H1 (cell line): ENCODE data around the gene MSH5. TPM values are rescaled to one million over a fixed set of nuclear protein-coding genes. Genes with fewer than 3 reads are reported as not detected.

ENCODE experiments used
- ATF3 ChIP-seq: IDR thresholded peaks from 2 replicates; pipeline ENCODE4 v1.6.1; 2011; ENCODE audit warnings: low read depth, mild to moderate bottlenecking, low read length; ENCODE audit not compliant: insufficient read depth
- polyA plus RNA-seq, 7 experiments: library from polyadenylated mRNA; depleted of rRNA in 3 of 7; stranded (reverse) in 5 of 7; unstranded in 2 of 7; fragments of >200 nt in 5 of 7; fragments of 200-250 nt in 2 of 7; gene quantifications; 1 replicate in 5 of 7; 2 replicates in 1 of 7; 4 replicates in 1 of 7; pipeline versions ENCODE4 v1.2.1 to v1.2.3, GENCODE V29; 2011 to 2013; ENCODE audit warnings: missing spikeins in 2 of 7, mixed read lengths in 2 of 7
- total RNA-seq: library from RNA; stranded (reverse); fragmentation: NEBNext Ultra II Directional; extraction: Animal tissue kit (Norgen Biotek cat#: 25700); gene quantifications from 2 replicates; pipeline ENCODE4 v1.2.1, GENCODE V29; 2021

Gene MSH5
- total and polyA plus RNA-seq, 2 of the 8 experiments (the other 6 are each of a cell fraction or from before 2014, with no cell fraction given): 25.3 to 26.5 TPM

GRCh38 chr6:31729515-31729978 lies 10.3 kb upstream of the MSH5 start (continued):
- no peak for TF ChIP-seq ATF3
